ENCODE data around the gene PHLPP1. TPM values are rescaled to one million over a fixed set of nuclear protein-coding genes. Genes with fewer than 3 reads are reported as not detected.

The PHLPP1 gene
- total RNA-seq, 2 experiments from 2014 or later, result 6.8 to 7.1 TPM

DNA sequence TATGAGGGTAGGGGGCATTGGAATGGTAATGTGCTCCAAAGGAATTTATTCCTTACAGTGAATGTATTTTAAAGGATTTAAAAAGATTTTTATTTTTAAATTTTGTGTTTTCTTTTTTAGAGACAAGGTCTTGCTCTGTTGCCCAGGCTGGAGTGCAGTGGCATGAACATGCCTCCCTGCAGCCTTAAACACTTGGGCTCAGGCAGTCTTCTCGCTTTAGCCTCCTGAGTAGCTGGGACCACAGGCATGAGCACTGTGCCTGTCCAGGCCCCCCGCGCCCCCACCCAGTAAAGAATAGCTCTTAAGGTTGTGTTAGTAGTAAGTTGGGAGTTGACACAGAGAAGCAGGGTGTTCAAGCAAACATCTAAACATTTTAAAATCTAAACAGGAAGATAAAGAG lies 36.6 kb downstream of the PHLPP1 start:
- CTCF ChIA-PET, result no interaction called here
- no peaks in the 10 kb centered on the region for H3K36me3 Mint-ChIP-seq (ENCODE audit: low read depth)
- no peaks in the 10 kb centered on the region for H3K27me3 Mint-ChIP-seq
- H3K27me3 ChIP-seq (ENCODE audit: control insufficient read depth in 1 of 2, insufficient read depth in 2 of 2, low read length in 2 of 2), result no peaks in the 10 kb centered on the region
- H3K4me1 Mint-ChIP-seq (ENCODE audit: low read depth), result no peaks in the 10 kb centered on the region
- H3K4me1 ChIP-seq (ENCODE audit: insufficient read depth, low read length), result no peaks in the 10 kb centered on the region
- no peaks in the 10 kb centered on the region for H3K36me3 ChIP-seq (ENCODE audit: insufficient read depth, low read length)
- POLR2A ChIA-PET, result interaction anchor here (1.9 kb wide), 1 partner anchor 36 kb away, joined by 6 read pairs; the partner anchor contains the start of gene PHLPP1
- TF ChIP-seq, protein P1, sequence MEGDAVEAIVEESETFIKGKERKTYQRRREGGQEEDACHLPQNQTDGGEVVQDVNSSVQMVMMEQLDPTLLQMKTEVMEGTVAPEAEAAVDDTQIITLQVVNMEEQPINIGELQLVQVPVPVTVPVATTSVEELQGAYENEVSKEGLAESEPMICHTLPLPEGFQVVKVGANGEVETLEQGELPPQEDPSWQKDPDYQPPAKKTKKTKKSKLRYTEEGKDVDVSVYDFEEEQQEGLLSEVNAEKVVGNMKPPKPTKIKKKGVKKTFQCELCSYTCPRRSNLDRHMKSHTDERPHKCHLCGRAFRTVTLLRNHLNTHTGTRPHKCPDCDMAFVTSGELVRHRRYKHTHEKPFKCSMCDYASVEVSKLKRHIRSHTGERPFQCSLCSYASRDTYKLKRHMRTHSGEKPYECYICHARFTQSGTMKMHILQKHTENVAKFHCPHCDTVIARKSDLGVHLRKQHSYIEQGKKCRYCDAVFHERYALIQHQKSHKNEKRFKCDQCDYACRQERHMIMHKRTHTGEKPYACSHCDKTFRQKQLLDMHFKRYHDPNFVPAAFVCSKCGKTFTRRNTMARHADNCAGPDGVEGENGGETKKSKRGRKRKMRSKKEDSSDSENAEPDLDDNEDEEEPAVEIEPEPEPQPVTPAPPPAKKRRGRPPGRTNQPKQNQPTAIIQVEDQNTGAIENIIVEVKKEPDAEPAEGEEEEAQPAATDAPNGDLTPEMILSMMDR (IDR thresholded peaks at IDR 0.05), result no peak
- DNase-seq, result no peak
- no peak overlapping the region for H3K4me3 ChIP-seq (ENCODE audit: low read length)
- no peak for ATAC-seq (ENCODE audit: poor library complexity)
- H3K9me3 ChIP-seq (ENCODE audit: control insufficient read depth in 1 of 2, insufficient read depth in 1 of 2, low read length in 2 of 2), result peaks cover 0 to 4% of the 10 kb centered on the region in 2 experiments
- no peak overlapping the region for H3K4me3 Mint-ChIP-seq
- intact Hi-C loops (cut with DNase I, micrococcal nuclease), result no loop called here
- H3K27ac Mint-ChIP-seq, result no peak overlapping the region
- no peaks in the 10 kb centered on the region for H3K9me3 Mint-ChIP-seq
- H3K27ac ChIP-seq (ENCODE audit: low read depth in 1 of 2, low read length in 2 of 2), result no peak overlapping the region

DNA sequence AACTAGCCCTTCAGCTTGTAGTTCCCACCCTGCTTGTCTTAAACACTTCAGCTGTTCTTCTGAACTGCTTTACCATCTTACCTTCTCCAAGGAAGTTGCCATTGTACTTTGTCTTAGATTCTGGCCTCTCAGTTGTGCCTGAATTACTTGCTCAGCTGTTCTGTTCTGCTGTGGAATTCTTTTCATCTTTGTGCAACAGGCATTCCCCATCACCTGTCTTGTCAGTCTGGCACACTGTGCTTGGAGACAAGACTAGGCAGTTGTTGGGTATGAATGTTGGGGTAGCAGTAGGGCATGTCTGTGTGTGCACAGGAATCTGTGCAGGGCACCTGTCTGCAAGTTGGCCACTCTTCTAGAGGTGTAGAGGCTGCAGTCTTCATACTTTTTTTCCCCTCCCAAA lies 38.7 kb downstream of the PHLPP1 start:
- Histone ChIP-seq H3K9me3 (ENCODE audit: control insufficient read depth in 1 of 2, insufficient read depth in 1 of 2, low read length in 2 of 2) (no peaks in the 10 kb centered on the region), H3K27ac (ENCODE audit: low read depth in 1 of 2, low read length in 2 of 2) (no peak overlapping the region), H3K4me1 (ENCODE audit: insufficient read depth, low read length) (no peaks in the 10 kb centered on the region), H3K36me3 (ENCODE audit: insufficient read depth, low read length) (no peaks in the 10 kb centered on the region), H3K4me3 (ENCODE audit: low read length) (no peak overlapping the region), H3K27me3 (ENCODE audit: control insufficient read depth in 1 of 2, insufficient read depth in 2 of 2, low read length in 2 of 2) (no peaks in the 10 kb centered on the region)
- Mint-ChIP-seq H3K36me3 (ENCODE audit: low read depth) (no peaks in the 10 kb centered on the region), H3K4me3 (no peak overlapping the region), H3K4me1 (ENCODE audit: low read depth) (no peaks in the 10 kb centered on the region), H3K9me3 (no peaks in the 10 kb centered on the region), H3K27me3 (no peaks in the 10 kb centered on the region), H3K27ac (no peak overlapping the region)
- ChIA-PET CTCF (no interaction called here), POLR2A (no interaction called here)
- ATAC-seq (ENCODE audit: poor library complexity) (no peak), DNase-seq (no peak)
- intact Hi-C loops (cut with DNase I, micrococcal nuclease), result no loop called here
- TF ChIP-seq, protein P1 (IDR thresholded peaks at IDR 0.05), result no peak

DNA sequence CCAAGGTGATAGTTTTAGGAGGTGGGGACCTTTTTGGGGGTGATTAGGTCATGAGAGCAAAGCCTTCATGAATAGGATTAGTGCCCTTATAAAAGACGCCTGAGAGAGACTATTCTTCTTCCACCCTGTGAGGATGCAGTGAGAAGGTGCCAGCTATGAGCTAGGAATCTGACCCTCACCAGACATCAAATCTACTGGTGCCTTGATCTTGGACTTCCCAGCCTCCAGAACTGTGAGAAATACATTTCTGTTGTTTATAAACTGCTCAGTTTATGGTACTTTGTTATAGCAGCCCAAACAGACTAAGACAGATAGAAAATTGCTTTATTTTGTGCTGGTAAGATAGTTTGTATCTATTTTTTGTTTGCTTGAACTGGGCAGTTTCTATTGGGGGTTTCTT lies 40.1 kb downstream of the PHLPP1 start:
- DNase-seq (no peak), ATAC-seq (ENCODE audit: poor library complexity) (no peak)
- Mint-ChIP-seq H3K4me1 (ENCODE audit: low read depth) (no peaks in the 10 kb centered on the region), H3K4me3 (no peak overlapping the region), H3K27ac (no peak overlapping the region), H3K9me3 (no peaks in the 10 kb centered on the region), H3K27me3 (no peaks in the 10 kb centered on the region), H3K36me3 (ENCODE audit: low read depth) (no peaks in the 10 kb centered on the region)
- Histone ChIP-seq H3K27ac (ENCODE audit: low read depth in 1 of 2, low read length in 2 of 2) (no peak overlapping the region), H3K4me3 (ENCODE audit: low read length) (no peak overlapping the region), H3K36me3 (ENCODE audit: insufficient read depth, low read length) (no peaks in the 10 kb centered on the region), H3K9me3 (ENCODE audit: control insufficient read depth in 1 of 2, insufficient read depth in 1 of 2, low read length in 2 of 2) (no peaks in the 10 kb centered on the region), H3K27me3 (ENCODE audit: control insufficient read depth in 1 of 2, insufficient read depth in 2 of 2, low read length in 2 of 2) (no peaks in the 10 kb centered on the region), H3K4me1 (ENCODE audit: insufficient read depth, low read length) (no peaks in the 10 kb centered on the region)
- intact Hi-C loops (cut with DNase I, micrococcal nuclease), result no loop called here
- POLR2A ChIA-PET, result no interaction called here
- CTCF ChIA-PET, result no interaction called here
- TF ChIP-seq, protein P1 (IDR thresholded peaks at IDR 0.05), result no peak
